GM13976 (cell line): ENCODE results near the gene AURKB.
A peak's percentile ranks its signal among the peaks of the same experiment; 100 is the strongest.

ENCODE experiments used
- DNase-seq: peaks from one replicate; pipeline ENCODE4 v3.0.0; 2012; ENCODE audit warnings: low spot score
- CTCF ChIP-seq: IDR thresholded peaks from 2 replicates; pipeline ENCODE4 v1.5.1; 2012; ENCODE audit warnings: borderline replicate concordance, mild to moderate bottlenecking; ENCODE audit not compliant: insufficient read depth; ENCODE audit errors: extremely low read depth, missing control alignments, control extremely low read depth
- in situ Hi-C: fragments of 300-500 bp; cut with MboI; formaldehyde crosslinking; loops from one replicate; pipeline ENCODE4 v1.12.0; 2022; ENCODE audit warnings: low sequenced_read_pairs, mixed read lengths, inconsistent platforms; ENCODE audit not compliant: unreplicated experiment

Gene AURKB

DNA sequence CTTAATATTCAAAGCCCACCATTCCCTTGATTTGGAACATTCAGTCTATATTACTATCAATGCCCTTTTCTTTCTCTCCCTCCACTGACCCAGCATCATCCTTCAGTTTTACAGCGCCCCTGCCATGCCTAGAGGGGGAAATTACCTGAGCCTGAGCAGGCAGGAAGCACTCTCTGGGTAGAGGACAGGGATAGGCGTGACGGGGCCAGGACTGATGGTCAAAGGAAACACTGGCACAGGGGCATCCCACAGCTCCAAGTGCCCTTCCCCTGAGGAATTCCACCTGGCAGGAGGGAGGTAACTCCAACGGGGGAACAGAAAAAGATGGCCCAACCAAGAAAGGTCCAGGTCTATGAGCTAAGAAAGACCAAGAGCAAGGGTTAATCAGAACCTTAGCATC, 27.5 kb upstream of the AURKB start:
- no peak for TF ChIP-seq CTCF
- no peak for DNase-seq
- in situ Hi-C loops: no loop called here

DNA sequence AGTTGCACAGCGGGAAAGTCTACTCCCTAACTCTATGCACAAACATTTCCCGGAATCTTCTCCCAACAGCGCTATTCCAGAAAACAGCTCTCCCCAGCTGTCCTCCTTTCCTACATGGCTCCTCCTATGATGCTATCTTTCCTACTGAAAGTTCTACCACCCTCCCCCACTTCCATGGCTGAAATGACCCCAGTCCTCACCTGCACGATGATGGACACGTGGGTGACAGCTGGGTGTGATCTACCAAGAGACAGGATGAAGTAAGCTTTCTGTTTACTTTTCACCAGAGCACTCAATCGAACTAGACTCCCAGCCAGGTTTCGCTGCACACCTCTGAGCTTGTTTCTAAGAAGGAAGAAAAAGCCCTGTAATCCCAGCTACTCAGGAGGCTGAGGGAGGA, 26.8 kb upstream of the AURKB start:
- in situ Hi-C loops: no loop called here
- TF ChIP-seq CTCF: no peak
- DNase-seq: no peak

DNA sequence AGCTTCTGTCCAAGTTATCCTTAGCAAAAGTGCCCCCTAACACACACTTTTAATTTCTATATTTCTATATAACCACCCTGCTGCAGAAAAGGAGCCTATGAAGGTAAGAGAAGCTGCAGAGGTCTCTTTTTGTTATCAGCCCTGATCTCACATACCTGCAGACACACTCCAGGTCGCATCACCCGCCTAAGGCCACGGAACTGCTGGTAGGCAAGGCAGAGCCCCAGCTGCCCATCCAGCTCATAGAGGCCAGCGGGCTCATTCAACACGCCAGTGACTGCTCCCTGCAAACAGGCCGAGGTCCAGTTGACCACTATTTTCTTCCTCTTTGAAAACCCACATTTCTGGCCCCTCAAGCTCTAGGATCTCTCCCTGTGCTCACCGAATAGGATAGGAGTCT, 25.3 kb upstream of the AURKB start:
- DNase-seq: no peak
- TF ChIP-seq CTCF: no peak
- in situ Hi-C loops: no loop called here

DNA sequence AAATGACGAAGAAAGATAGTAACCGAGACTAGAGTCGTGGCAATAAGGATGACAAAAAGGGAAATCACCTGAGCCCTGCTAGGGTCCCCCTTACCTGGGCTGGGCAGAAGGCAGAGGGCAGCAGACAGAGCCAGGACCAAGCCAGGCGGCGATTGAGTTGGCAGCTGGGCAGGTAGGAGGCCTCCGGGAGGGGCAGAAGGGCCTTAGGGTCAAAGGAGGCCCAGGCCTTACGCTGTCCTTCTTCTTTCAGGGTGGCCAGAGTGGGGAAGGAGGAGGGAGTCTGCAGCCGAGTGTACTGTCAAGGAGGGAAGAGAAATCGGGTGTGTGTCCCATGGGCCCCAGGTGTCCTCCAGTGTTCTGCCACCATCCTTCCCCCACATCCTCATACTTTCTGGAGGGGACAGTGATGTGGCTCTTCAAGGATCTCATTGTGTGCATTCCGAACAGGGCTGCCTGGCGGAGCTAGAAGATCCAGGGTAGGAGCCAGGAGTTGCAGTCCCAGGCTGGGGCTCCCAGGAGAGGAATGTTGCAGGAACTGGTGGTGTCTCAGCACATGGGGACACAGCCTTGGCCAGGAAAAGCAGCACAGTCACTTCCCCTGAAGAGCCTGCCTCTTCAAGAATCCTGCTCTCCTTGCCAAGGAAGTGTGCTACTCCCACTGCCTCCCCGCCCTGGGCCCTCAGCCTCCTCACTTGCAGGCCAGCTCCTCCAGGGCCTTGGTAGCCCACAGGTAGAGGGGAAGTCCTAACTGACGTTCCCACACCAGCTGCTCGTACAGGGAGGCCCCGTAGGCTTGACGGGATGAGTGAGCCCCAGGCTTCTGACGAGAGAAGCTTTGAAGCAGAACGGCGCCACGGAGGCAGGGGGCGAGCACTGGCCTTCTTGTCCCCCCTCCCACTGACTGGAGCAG, 24.2 kb upstream of the AURKB start:
- no peak for TF ChIP-seq CTCF
- DNase-seq: no peak
- in situ Hi-C loops: no loop called here

DNA sequence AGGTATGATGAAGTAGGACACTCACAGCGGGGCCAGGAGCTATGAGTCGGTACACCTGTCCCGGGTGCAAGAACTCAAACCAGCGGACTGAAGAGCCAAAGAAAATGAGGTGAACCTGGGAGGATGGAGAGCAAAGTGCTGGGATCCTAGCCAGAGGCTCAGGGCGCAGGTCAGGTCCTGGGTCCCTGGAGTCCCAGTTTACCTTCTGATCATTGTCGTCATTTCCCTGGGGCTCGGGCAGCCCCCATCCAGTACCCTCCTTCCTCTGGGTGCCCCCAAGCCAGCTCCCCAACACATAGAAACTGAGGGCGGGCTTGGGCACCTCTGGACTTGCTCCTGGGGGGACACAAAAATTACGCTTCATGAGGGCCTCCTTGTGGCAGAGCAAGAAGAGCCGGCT, 21.3 kb upstream of the AURKB start:
- TF ChIP-seq CTCF: no peak

GRCh38 chr17:8227238-8227581, 16.8 kb upstream of the AURKB start:
- no peak for TF ChIP-seq CTCF
- no peak for DNase-seq

More for the DNA sequence above, 21.3 kb upstream of the AURKB start:
- DNase-seq: no peak
- in situ Hi-C loops: no loop called here

DNA sequence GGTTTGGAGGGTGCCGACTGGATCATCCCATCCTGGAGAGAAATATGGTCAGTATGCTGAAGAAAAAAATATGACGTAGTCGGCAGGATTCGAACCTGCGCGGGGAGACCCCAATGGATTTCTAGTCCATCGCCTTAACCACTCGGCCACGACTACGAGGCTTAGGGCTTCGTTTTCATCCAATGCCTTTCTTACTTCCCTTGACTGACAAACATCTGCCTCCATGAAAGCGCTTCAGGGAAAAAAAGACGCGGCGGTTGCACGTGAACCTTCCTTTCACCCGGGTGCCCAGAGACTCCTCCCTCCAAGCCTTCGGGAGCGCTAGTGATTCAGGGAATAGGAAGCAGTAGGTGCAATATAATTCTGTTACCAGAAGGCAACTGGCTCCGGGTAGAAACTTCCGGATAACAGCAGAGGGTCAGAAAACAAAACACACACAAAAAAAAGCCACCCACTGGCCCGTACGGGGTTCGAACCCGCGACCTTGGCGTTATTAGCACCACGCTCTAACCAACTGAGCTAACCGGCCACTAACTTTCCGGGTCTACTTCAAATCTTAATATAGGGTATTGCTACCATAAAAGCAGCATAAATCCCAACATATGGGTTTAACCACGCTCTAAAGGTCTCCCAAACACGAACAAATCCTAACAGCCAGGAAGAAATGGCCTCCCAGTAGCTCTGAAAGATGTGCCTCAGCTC, 16.3 kb upstream of the AURKB start:
- in situ Hi-C loops: no loop called here
- peak; percentile 66 for DNase-seq
- TF ChIP-seq CTCF: no peak

More at GRCh38 chr17:8227238-8227581, 16.8 kb upstream of the AURKB start:
- in situ Hi-C loops: no loop called here
